Airway epithelial cell (primary cell): Measurements from ENCODE around the gene TOP2B. TPM values are rescaled to one million over a fixed set of nuclear protein-coding genes. Genes with fewer than 3 reads are reported as not detected.

ENCODE experiments used
- total RNA-seq: library from RNA; depleted of rRNA; stranded (reverse); fragments of >200 nt; gene quantifications from 2 replicates; pipeline ENCODE4 v1.2.3, GENCODE V29; 2015

TOP2B gene
- total RNA-seq = 51.2 and 64.3 TPM in 2 replicates

GRCh38 chr3:25664812-25665314 is at the start of gene TOP2B:
Gene TOP2B (minus strand): TSS chr3:25664907. CDS start chr3:25664297, 610 bp downstream.

Other genes with a start within 250 kb of the TOP2B start
- 1.7 and 1.9 TPM in 2 replicates for gene RARB, start 236.6 kb downstream of the TOP2B start, total RNA-seq
- 14.2 and 16.2 TPM in 2 replicates for gene NGLY1, start 118.5 kb upstream of the TOP2B start, total RNA-seq
- 8.8 and 16.2 TPM in 2 replicates for gene OXSM, start 125.2 kb upstream of the TOP2B start, total RNA-seq